Glutamatergic neuron (in vitro differentiated cells): ENCODE data around the gene FAM229A. TPM values are rescaled to one million over a fixed set of nuclear protein-coding genes. Genes with fewer than 3 reads are reported as not detected.

ENCODE experiments used
- DNase-seq: peaks from one replicate; pipeline ENCODE4 v3.0.0; 2022
- H3K27ac Mint-ChIP-seq: one replicate; pipeline ENCODE4 v1.8.0; 2020; ENCODE audit warnings: mild to moderate bottlenecking, mixed read lengths, inconsistent platforms; ENCODE audit not compliant: unreplicated experiment
- H3K27me3 Mint-ChIP-seq: one replicate; pipeline ENCODE4 v1.8.0; 2020; ENCODE audit warnings: mild to moderate bottlenecking, moderate library complexity, mixed read lengths, inconsistent platforms; ENCODE audit not compliant: unreplicated experiment
- H3K36me3 Mint-ChIP-seq: one replicate; pipeline ENCODE4 v1.8.0; 2020; ENCODE audit warnings: mild to moderate bottlenecking, mixed read lengths, inconsistent platforms; ENCODE audit not compliant: unreplicated experiment
- H3K4me1 Mint-ChIP-seq: one replicate; pipeline ENCODE4 v1.8.0; 2020; ENCODE audit warnings: mild to moderate bottlenecking, low read depth, mixed read lengths, inconsistent platforms; ENCODE audit not compliant: unreplicated experiment
- H3K4me3 Mint-ChIP-seq: one replicate; pipeline ENCODE4 v1.8.0; 2020; ENCODE audit warnings: mild to moderate bottlenecking, mixed read lengths, inconsistent platforms; ENCODE audit not compliant: unreplicated experiment
- H3K9me3 Mint-ChIP-seq: one replicate; pipeline ENCODE4 v1.8.0; 2020; ENCODE audit warnings: mild to moderate bottlenecking, moderate library complexity, mixed read lengths, inconsistent platforms; ENCODE audit not compliant: unreplicated experiment
- CTCF ChIP-seq: fragments of 200-600 bp; sonication (generic); IDR thresholded peaks from one replicate; pipeline ENCODE4 v1.5.0; 2021; ENCODE audit not compliant: partially characterized antibody, unreplicated experiment
- total RNA-seq: library from RNA; stranded (reverse); fragmentation: NEBNext Ultra II Directional; extraction: Animal tissue kit (Norgen Biotek cat#: 25700); gene quantifications from one replicate; pipeline ENCODE4 v1.2.1, GENCODE V29; 2021; ENCODE audit not compliant: unreplicated experiment

FAM229A gene
- total RNA-seq, 1 donor from 2014 or later: 21.8 TPM

- TF ChIP-seq CTCF: no peak
- peaks cover 6% of the 10 kb centered on the region for H3K27me3 Mint-ChIP-seq
- H3K4me1 Mint-ChIP-seq: peaks cover 13% of the 10 kb centered on the region
- H3K4me3 Mint-ChIP-seq: no peak overlapping the region
- DNase-seq: no peak
- H3K9me3 Mint-ChIP-seq: peaks cover 10% of the 10 kb centered on the region
- peaks cover 17% of the 10 kb centered on the region for H3K36me3 Mint-ChIP-seq
- H3K27ac Mint-ChIP-seq: no peak overlapping the region
Observed at GRCh38 chr1:32330558-32331151, 31.6 kb downstream of the FAM229A start.

GRCh38 chr1:32329931-32330466 is 32.3 kb downstream of the FAM229A start:
- Mint-ChIP-seq H3K36me3 (peaks cover 17% of the 10 kb centered on the region), H3K27ac (no peak overlapping the region), H3K4me1 (peaks cover 13% of the 10 kb centered on the region), H3K4me3 (no peak overlapping the region), H3K9me3 (peaks cover 9% of the 10 kb centered on the region), H3K27me3 (peaks cover 6% of the 10 kb centered on the region)
- no peak for TF ChIP-seq CTCF
- no peak for DNase-seq

GRCh38 chr1:32327204-32327603 is 35.1 kb downstream of the FAM229A start:
- Mint-ChIP-seq H3K36me3 (peaks cover 13% of the 10 kb centered on the region), H3K4me3 (no peak overlapping the region)
- DNase-seq: no peak

GRCh38 chr1:32321712-32322291 is 40.5 kb downstream of the FAM229A start:
- H3K27ac Mint-ChIP-seq: no peak overlapping the region
- no peak overlapping the region for H3K4me3 Mint-ChIP-seq
- TF ChIP-seq CTCF: no peak
- no peaks in the 10 kb centered on the region for H3K27me3 Mint-ChIP-seq
- H3K36me3 Mint-ChIP-seq: no peaks in the 10 kb centered on the region
- H3K4me1 Mint-ChIP-seq: no peaks in the 10 kb centered on the region
- DNase-seq: no peak
- no peaks in the 10 kb centered on the region for H3K9me3 Mint-ChIP-seq

More at GRCh38 chr1:32327204-32327603, 35.1 kb downstream of the FAM229A start:
- Mint-ChIP-seq H3K4me1 (peaks cover 2% of the 10 kb centered on the region), H3K9me3 (peaks cover 4% of the 10 kb centered on the region), H3K27me3 (peaks cover 2% of the 10 kb centered on the region), H3K27ac (no peak overlapping the region)
- no peak for TF ChIP-seq CTCF
